GM19023 (cell line): ENCODE measurements around the gene DPH2.

Experiments used
- ATAC-seq: cut with Tn5 transposase; IDR thresholded peaks from one replicate; pipeline ENCODE4 v1.9.1; 2021; ENCODE audit warnings: mild to moderate bottlenecking, moderate library complexity; ENCODE audit not compliant: unreplicated experiment

Gene DPH2

DNA sequence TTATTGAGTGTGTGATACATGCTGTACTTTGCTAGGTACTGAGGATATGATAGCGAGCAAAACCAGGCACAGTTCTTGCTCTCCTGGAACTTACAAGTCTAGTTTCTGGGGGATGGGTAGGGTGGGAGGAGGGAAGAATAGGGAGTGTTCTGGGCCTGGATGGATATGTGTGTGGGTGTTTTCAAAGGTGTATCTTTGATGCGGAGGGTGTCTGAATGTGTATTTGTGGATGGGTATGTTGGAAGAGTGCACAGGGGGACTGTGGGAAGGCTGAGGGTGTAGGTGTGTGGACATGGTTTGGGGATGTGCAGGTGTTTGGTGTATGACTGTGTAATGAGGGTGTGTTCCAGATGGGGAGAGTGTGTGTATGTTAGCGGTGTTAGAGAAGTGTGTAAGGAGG lies 4.5 kb upstream of the DPH2 start:
- no peak for ATAC-seq

DNA sequence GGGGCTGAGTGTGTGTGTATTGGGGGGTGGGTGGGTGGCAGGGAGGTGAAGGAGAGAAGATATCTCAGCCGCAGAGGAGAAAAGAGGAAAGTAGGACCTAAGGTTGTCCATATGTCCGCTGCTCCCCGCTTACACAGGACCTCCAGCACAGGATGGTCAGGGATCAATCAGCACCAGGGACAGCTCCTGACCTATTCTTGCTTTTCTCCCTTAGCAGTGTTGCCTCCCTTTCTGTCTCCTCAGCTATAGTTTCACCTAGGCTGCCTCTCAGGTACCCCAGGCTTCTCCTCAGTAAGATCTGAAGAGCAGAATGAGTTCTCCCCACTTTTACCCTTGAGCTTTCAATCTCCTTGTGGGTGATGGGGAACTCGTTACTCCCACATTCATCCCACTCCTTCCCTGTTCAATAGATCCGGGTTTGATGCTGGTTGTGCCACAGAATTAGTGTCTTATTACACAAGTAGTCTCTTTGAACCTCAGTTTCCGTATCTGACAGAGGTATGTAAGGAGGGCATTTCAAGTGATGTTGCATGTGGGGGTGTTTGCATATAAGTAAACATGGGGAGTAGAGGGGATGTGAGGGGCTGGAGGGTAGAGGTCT lies 1.4 kb upstream of the DPH2 start:
- no peak for ATAC-seq

DNA sequence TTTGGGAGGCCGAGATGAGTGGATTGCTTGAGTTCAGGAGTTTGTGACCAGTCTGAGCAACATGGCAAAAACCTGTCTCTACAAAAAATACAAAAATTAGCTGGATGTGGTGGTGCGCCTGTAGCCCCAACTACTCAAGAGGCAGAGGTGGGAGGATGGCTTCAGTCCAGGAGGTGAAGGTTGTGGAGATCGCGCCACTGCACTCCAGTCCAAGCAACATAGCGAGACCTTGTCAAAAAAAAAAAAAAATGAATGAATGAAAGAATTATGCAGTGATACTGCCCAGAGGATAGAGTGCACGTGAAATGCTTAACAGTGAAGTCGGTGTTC lies 429 bp upstream of the DPH2 start:
- ATAC-seq: no peak

DNA sequence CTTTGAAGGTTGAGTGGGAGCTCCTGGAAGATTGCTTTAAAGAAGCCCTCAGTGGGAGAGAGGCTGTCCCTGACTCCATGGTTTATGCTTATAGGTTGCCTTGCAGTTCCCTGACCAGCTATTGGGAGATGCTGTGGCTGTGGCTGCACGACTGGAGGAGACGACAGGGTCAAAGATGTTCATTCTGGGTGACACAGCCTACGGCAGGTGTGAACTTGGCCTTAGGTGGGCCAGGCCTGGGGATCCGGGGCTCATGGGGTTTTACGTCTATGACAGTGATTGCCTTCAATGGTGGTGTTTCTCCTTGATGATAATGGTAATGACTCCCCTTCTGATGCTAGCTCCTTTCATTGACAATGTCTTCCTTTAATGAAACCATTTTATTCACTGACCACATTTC lies 692 bp downstream of the DPH2 start:
- no peak for ATAC-seq

DNA sequence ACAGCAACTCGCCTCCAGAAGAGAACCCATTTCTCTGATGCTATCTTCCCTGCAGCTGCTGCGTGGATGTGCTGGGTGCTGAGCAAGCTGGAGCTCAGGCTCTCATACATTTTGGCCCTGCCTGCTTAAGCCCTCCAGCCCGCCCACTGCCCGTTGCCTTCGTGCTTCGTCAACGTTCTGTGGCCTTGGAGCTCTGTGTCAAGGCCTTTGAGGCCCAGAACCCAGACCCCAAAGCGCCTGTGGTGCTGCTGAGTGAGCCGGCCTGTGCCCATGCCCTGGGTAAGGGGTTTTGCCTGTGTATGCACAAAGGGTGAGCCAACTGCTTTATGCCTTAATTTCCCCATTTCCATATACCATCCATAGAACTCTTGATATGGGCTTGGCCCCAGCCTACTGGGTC lies 1.1 kb downstream of the DPH2 start:
- no peak for ATAC-seq

DNA sequence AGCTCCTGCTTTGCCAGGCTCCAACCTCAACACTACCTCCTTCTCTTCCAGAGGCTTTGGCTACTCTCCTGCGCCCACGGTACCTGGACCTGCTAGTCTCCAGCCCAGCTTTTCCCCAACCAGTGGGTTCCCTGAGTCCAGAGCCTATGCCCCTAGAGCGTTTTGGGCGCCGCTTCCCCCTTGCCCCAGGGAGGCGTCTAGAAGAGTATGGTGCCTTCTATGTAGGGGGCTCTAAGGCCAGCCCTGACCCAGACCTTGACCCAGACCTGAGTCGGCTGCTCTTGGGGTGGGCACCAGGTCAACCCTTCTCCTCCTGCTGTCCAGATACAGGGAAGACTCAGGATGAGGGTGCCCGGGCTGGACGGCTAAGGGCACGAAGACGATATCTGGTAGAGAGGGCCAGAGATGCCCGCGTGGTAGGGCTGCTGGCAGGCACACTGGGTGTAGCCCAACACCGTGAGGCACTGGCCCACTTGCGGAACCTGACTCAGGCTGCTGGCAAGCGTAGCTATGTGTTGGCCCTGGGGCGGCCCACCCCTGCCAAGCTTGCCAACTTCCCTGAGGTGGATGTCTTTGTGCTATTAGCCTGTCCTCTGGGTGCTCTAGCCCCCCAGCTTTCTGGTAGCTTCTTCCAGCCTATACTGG lies 1.6 kb downstream of the DPH2 start:
- no peak for ATAC-seq

DNA sequence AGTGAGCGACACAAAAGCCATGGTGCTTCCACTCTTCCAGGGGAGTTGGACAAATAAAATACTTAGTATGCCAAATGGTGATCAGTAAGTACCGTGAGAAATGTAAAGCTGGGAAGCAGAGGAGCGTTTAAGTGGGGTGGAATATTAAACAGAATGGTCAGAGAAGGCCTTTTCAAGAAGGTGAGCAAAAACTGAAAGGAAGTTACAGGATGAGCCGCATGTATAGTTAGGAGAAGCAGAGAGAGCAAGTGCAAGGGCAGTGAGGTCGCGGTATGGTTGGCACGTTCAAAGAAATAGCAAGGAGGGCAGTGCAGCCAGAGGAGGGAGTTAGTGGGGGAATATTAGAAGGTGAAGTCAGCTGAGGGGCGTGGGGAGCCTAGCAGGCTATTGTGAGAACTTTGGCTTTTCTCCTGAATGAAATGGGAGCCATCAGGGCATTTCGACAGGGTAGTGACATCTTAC lies 4.2 kb downstream of the DPH2 start:
- no peak for ATAC-seq

DNA sequence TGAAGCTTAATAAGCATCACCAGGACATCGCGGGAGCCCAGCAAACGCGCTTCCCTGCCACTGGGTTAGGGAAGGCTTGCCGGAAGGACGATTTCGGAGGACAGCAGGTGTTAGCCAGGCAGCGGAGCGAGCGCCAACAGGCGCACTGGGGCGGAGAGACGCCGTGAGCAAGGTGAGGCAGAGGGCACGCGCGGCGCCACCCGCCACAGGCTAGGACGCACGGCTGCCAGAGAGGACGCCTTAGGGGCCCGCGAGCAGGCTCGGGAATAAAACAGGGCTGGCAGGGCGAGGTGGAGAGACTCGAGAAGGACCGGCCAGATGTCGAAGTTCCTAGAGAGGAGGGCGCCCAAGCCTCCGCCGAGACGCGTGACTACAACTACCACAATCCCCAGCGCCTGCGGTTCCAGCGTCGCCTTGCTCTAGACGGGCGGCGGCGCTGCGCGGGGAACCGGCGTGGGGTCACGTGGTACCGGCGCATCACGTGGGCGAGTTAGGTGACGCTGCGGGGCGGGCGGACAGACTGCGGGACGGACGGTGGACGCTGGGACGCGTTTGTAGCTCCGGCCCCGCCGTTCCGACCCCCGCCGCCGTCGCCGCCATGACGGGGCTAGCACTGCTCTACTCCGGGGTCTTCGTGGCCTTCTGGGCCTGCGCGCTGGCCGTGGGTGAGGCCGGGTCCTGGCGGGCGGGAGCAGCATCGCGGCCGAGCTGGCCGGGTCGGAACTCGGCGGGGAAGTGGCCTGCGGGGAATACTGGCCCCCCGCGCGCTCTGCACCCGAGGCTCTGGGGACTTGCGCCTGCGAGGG lies 4.8 kb downstream of the DPH2 start, which contains the start of gene ATP6V0B:
Gene ATP6V0B, plus strand, starts transcription at position 518 of the 806 bp plus-strand sequence. Its CDS starts 81 bp downstream, at position 599.
- peak; percentile 65 for ATAC-seq

DNA sequence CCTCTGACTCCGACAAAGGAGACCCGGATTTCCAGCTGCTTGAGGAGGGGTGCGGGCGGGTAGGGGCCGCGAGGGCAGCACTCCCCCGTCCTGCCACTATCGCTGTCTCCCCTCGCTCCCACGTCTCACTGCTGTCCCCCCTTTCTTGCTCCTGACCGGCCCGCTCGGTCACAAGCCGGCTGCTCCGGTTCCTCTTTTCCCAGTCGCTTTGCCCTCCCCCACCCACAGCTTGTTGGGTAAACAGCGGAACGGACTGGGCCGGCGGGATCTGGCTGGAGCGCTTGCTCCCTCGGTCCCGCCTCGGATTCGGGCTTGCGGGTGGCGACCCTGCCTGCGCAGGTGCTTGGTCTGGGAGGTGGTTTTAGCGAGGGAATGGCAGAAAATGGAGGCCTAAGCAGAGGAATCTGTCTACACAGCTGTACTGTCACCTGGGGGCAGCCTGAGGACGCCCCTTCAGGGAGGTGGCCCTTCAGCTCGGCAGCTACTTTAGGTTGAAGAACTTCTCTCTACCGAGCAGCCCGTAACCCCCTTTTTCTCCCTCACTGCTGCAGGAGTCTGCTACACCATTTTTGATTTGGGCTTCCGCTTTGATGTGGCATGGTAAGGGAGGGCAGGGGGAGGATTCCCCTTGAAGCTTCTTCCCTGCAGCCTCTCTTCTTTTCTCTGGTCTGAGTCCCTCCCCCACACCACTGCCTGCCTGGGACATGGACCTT lies 5.6 kb downstream of the DPH2 start:
- ATAC-seq: peak; percentile 3

DNA sequence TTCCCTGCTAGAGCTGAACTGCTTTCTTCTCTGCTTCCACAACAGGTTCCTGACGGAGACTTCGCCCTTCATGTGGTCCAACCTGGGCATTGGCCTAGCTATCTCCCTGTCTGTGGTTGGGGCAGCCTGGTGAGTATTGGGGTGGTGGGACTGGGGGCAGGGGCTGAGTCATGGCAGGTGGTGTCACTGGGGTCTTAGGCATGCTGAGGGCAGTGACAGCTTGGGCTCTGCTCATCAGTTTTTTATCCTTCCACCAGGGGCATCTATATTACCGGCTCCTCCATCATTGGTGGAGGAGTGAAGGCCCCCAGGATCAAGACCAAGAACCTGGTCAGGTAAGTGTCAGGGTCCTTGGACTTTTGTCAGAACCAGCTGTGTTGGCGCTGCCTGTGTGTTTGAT lies 6.2 kb downstream of the DPH2 start:
- no peak for ATAC-seq

DNA sequence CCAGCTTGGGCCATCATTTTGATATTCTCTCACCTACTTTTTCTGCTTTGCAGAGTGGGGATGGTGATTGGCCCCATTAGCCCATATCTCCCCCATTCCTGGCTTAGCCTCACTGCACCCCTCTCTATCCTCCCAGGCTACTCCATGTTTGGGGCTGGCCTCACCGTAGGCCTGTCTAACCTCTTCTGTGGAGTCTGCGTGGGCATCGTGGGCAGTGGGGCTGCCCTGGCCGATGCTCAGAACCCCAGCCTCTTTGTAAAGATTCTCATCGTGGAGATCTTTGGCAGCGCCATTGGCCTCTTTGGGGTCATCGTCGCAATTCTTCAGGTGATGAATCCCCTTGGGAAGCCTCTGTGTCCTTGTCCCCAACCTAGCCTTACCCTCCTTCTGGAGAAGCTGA lies 7.1 kb downstream of the DPH2 start:
- ATAC-seq: no peak

DNA sequence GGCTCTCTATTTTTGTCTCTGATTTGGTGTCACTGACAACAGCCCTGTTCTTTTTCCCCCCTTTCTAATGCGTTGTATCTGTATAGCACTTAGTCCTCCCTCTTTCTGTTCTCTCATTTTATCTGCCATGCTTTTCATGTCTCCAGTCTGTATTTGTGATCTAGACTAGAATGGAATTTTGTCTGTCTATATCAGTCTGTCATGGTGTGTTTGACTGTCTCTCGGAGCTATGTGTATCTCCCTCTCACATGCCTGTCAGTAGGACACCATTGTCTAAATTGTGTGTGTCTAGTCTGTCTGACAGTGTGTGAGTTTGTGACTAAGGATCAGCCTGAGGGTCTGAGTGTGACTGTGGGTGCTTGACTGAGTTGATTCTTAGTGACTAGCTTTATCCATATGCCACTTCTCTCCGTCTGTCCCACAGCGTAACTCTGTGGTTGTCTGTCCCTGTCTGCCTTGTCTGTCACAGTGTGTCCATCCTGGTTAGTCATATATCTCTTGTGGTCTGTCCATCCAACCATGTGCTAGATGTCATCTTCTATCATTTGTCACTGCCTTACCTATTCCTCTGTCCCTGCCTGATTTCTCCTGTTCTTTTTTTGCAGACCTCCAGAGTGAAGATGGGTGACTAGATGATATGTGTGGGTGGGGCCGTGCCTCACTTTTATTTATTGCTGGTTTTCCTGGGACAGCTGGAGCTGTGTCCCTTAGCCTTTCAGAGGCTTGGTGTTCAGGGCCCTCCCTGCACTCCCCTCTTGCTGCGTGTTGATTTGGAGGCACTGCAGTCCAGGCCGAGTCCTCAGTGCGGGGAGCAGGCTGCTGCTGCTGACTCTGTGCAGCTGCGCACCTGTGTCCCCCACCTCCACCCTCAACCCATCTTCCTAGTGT lies 7.8 kb downstream of the DPH2 start:
- no peak for ATAC-seq

DNA sequence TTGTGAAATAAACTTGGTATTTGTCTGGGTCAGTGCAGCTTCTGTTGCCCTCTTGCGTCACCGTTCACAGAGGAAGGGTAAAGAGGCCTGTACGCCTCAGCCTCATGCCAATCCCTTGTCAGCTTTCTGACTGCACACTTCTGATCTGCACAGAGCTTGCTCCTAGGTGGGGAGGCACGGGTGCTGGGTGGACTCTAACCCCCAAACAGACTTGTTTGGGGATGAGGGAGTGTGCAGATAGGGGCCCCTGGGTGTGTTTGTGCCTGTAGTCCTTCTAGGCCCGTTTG lies 8.4 kb downstream of the DPH2 start:
- ATAC-seq: no peak

DNA sequence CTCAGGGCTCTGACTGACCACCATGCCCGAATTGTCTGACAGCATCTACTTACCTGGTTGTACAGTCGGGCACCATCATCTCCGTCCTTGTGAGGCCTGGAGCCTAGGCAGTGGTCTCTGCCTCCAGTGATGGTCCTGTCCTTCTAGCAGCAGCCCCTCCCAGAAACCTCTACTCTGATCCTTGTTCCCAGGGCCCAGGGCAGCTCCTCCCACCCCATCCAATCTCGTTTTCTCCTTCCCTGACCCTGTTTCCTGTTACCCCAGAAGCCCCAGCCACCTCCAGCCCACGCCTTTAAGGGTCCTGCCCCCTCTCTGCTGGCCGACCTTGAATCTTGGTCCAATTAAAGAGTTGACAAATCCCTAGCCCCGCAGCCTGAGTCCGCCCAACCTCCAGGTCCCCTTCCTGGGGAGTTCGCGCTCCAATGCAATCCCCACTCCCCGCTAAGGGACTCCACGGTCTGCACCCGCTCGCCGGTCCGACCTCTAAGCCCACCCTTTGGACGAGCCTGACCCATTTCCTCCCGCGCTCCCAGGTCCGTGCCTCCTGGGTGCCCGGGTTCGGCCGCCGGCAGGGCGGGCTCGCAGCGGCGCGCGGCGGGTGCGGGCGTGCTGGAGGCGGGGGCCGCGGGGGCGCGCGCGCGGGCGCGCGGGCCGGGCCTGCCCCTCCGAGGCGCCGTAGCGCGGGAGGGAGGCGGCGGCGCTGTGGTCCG lies 8.9 kb downstream of the DPH2 start, which contains the start of gene B4GALT2:
Gene B4GALT2, plus strand, starts transcription at position 660 of the 710 bp plus-strand sequence. CDS start 1,951 bp downstream, outside the sequence.
- ATAC-seq: no peak

DNA sequence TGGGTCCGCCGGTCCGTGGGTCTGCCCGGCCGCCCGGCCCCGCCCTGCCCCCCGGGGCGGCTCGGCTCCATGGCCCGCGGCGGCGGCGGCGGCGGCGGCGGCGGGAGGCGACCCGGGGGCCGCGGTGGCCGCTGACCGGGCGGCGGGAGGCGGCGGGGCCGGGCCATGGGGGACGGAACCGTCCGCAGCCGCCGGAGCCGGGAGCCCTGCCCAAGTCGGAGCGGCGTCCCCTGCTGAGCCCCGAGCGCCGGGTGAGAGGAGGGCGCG lies 9.4 kb downstream of the DPH2 start:
- ATAC-seq: no peak

DNA sequence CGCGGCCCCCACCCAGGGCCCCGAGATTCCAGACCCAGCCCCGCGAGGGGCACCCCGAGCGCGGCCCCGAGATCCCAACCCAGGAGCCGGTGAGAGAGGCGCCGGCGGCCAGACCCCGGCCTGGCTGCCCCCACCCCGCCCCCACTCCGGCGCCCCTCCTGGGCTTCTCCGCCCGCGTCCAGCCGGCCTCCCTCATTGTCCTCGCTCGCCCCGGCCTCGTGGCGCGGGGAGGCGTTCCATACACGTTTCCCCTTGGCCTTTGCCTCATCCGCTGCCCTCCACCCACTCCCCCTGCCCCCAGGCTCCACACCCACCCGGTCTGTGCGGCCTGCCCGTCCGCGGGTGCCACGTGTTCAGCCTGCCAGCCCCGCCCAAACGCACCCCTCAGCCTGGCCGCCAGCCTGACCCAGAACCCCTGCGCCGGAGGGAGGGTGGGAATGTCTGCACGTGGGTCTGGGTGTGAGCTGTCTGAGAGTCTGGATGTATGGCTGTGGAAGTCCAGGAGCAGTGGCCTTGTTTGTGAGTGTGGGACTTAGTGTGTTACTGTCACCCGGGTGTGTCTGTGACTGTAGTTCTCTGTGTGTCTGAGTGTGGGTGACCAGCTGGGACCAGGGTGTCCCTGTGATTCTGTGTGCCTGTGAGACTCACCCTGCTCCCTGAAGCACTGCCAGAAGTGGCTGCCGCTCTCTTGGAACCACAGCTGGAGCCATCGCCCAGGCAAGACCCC lies 9.9 kb downstream of the DPH2 start:
- ATAC-seq: no peak

DNA sequence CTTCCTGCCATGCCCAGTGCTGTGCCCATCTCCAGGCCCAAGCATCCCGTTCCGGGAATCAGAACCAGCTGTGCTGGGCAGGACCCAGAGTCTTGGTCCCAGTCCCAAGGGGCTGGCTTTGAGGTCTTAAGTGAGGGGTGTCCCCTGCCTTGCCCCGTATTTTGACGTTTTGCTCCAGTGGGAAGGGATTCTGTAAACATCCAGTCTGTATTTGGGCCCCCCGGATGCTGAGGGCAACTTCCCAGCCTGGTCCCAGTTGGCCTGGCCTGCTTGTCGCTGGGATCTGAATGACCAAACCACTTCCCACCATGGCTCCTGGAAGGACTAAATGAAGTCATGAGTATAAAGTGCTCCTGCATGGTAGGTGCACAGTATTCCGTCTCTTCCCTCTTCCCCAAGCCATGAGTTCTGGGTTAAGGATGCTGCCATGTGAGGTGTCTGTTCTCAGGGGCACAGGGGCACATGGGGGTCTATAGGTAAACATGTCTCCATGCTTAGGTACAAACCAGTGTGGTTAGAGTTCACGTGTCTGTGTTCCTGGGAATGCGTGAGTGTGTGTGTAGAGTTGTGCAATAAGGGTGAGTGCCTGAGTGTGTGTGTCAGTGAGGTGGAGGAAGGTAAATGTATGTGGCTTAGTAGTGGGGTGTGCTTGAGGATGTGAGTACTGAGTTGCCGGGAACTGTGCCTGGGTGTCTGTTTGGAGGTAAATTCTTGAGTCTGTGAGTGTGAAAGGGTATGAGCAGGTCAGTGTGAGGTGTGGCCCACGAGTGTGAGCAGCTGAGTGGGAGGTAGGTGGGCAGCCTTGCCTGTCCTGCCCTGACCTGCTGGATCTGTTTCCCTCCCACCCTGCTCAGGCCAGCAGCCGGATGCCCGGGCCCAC lies 10.7 kb downstream of the DPH2 start:
- no peak for ATAC-seq

DNA sequence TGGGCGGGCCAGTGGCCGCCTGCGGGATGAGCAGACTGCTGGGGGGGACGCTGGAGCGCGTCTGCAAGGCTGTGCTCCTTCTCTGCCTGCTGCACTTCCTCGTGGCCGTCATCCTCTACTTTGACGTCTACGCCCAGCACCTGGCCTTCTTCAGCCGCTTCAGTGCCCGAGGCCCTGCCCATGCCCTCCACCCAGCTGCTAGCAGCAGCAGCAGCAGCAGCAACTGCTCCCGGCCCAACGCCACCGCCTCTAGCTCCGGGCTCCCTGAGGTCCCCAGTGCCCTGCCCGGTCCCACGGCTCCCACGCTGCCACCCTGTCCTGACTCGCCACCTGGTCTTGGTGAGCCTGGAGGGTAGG lies 11.3 kb downstream of the DPH2 start:
- no peak for ATAC-seq

DNA sequence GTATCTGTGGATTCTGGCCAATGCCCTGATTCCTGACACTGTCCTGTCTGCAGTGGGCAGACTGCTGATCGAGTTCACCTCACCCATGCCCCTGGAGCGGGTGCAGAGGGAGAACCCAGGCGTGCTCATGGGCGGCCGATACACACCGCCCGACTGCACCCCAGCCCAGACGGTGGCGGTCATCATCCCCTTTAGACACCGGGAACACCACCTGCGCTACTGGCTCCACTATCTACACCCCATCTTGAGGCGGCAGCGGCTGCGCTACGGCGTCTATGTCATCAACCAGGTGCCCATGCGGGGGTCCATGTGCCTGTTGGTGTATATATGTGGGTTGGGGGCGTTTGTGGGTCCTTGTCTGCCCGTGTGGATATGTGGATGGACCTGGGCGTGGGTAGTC lies 11.8 kb downstream of the DPH2 start:
- ATAC-seq: no peak
